Measurements from ENCODE around the gene ZFPM1. TPM values are rescaled to one million over a fixed set of nuclear protein-coding genes. Genes with fewer than 3 reads are reported as not detected.

The ZFPM1 gene
- total RNA-seq, 1 donor from 2014 or later: 35.0 TPM

GRCh38 chr16:88406096-88407041 is 46.7 kb upstream of the ZFPM1 start:
- no peaks in the 10 kb centered on the region for H3K9me3 Mint-ChIP-seq
- intact Hi-C loops (cut with micrococcal nuclease): no loop called here
- ATAC-seq (ENCODE audit: low read depth) (no peak), DNase-seq (no peak)
- POLR2A ChIA-PET: no interaction called here
- H3K36me3 Mint-ChIP-seq (ENCODE audit: low read depth): no peaks in the 10 kb centered on the region
- H3K4me3 Mint-ChIP-seq: no peak overlapping the region
- H3K27me3 Mint-ChIP-seq: peaks cover 4% of the 10 kb centered on the region
- H3K4me1 Mint-ChIP-seq: peaks cover 4% of the 10 kb centered on the region
- H3K27ac Mint-ChIP-seq: no peak overlapping the region
- TF ChIP-seq CTCF (IDR thresholded peaks at IDR 0.05): no peak
- CTCF ChIA-PET: no interaction called here

GRCh38 chr16:88407042-88407420 is 46.0 kb upstream of the ZFPM1 start:
- H3K9me3 Mint-ChIP-seq: no peaks in the 10 kb centered on the region
- ChIA-PET POLR2A (no interaction called here), CTCF (no interaction called here)
- DNase-seq (no peak), ATAC-seq (ENCODE audit: low read depth) (no peak)
- no peak for TF ChIP-seq CTCF (IDR thresholded peaks at IDR 0.05)
- peaks cover 4% of the 10 kb centered on the region for H3K27me3 Mint-ChIP-seq
- no peak overlapping the region for H3K27ac Mint-ChIP-seq
- intact Hi-C loops (cut with micrococcal nuclease): no loop called here
- H3K36me3 Mint-ChIP-seq (ENCODE audit: low read depth): no peaks in the 10 kb centered on the region
- H3K4me3 Mint-ChIP-seq: no peak overlapping the region
- peaks cover 4% of the 10 kb centered on the region for H3K4me1 Mint-ChIP-seq

- no peak for TF ChIP-seq CTCF (IDR thresholded peaks at IDR 0.05)
- ATAC-seq (ENCODE audit: low read depth) (no peak), DNase-seq (no peak)
- Mint-ChIP-seq H3K4me3 (no peak overlapping the region), H3K9me3 (no peaks in the 10 kb centered on the region), H3K27ac (no peak overlapping the region), H3K27me3 (peaks cover 4% of the 10 kb centered on the region), H3K36me3 (ENCODE audit: low read depth) (no peaks in the 10 kb centered on the region), H3K4me1 (peaks cover 4% of the 10 kb centered on the region)
- CTCF ChIA-PET: no interaction called here
- intact Hi-C loops (cut with micrococcal nuclease): no loop called here
- POLR2A ChIA-PET: interaction anchor here (0.6 kb wide), 1 partner anchor 51 kb away, joined by 3 read pairs; no protein-coding TSS in a partner anchor
These were observed 45.3 kb upstream of the ZFPM1 start for GRCh38 chr16:88407807-88408206.

GRCh38 chr16:88408561-88409142 is 44.4 kb upstream of the ZFPM1 start:
- DNase-seq: no peak
- no peaks in the 10 kb centered on the region for H3K9me3 Mint-ChIP-seq

More at GRCh38 chr16:88408561-88409142, 44.4 kb upstream of the ZFPM1 start:
- Mint-ChIP-seq H3K4me3 (no peak overlapping the region), H3K36me3 (ENCODE audit: low read depth) (no peaks in the 10 kb centered on the region), H3K4me1 (peaks cover 4% of the 10 kb centered on the region), H3K27ac (no peak overlapping the region), H3K27me3 (peaks cover 4% of the 10 kb centered on the region)
- POLR2A ChIA-PET: no interaction called here
- no peak for ATAC-seq (ENCODE audit: low read depth)
- CTCF ChIA-PET: no interaction called here
- no peak for TF ChIP-seq CTCF (IDR thresholded peaks at IDR 0.05)
- intact Hi-C loops (cut with micrococcal nuclease): no loop called here
